MM.1S (cell line): ENCODE results near the gene DEDD2.

Experiments
- CTCF ChIP-seq: fragments of 300-600 bp; sonication (generic); IDR thresholded peaks from 2 replicates; pipeline ENCODE4 v1.5.1; 2016; ENCODE audit warnings: antibody characterized with exemption, low read length, mixed read lengths
- EZH2 ChIP-seq: fragments of 300-600 bp; sonication (generic); optimal IDR thresholded peaks from 2 replicates; pipeline ENCODE3; 2017; ENCODE audit warnings: low read depth, mild to moderate bottlenecking, antibody characterized with exemption, low read length, mixed read lengths
- EZH2phosphoT487 ChIP-seq: fragments of 300-600 bp; sonication (generic); IDR thresholded peaks from 2 replicates; pipeline ENCODE4 v1.6.1; 2018; ENCODE audit warnings: antibody characterized with exemption, low read length

DNA sequence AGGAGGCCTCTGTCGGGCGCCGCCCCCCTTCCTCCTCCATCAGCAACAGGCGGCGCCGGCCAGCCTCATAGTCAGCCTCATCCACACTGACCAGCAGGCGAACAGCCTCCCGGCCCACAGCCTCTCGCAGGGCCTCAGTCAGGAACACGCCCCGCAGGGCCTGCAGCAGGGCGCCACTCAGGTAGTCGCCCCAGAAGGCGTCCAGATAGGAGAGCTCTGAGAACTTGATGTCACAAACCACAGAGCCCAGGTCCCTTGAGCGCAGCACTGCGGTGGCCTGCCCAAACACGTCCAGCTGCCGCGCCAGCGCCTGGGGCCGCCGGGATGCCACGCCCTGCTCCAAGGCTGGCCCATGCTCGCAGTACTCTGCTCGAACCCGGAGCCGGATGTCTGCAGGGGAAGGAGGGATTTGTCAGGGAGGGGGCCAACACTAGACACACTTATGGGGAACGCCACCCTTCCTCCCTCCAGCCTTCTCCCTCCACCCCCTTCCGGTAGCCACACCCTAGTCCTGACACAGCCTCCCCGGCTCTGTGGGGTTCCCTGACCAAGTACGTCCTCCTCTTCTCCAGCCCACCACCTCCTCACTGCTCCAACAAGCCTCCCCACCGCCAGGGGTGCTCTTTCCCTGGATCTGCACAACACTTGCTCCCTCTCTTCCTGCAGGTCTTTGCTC lies 17.9 kb downstream of the DEDD2 start:
- peak; percentile 60 for TF ChIP-seq CTCF
- no peak for TF ChIP-seq EZH2phosphoT487
- TF ChIP-seq EZH2 = no peak
